ENCODE results near the gene CCDC86. TPM values are rescaled to one million over a fixed set of nuclear protein-coding genes. Genes with fewer than 3 reads are reported as not detected.

Gene CCDC86
- polyA plus RNA-seq, 1 of the 3 experiments (the other 2 are of a cell fraction), result 34.7 TPM

DNA sequence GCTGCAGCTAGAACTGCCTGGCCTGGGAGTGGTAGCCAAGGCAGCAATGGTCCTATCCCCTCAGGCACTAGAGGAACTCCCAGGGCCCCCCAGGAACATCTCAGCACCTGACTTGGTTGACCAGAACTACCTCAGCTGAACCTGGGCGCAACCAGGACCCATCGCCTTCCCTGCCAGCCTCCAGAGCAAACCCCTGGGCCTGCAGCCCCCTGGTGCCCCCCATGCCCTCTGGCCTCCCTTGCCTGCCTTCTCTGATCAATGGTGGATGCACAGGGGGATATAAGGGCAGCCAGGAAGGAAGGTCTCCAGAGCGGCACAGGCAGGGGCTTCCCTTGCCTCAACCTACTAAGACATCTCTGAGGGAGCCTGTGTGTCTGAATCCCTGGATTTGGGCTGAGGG, 43.3 kb upstream of the CCDC86 start:
- no peaks in the 10 kb centered on the region for H3K36me3 ChIP-seq (replicated peaks in 1 of 2; ENCODE audit: control insufficient read depth in 1 of 2, insufficient read depth in 2 of 2, low read length in 1 of 2)
- ChIA-PET POLR2A (no interaction called here), CTCF (interaction anchor here (1.5 kb wide), 1 partner anchor 32 kb away, joined by 7 read pairs; no protein-coding TSS in a partner anchor)
- no peaks in the 10 kb centered on the region for H3F3A ChIP-seq (replicated peaks; ENCODE audit: insufficient read depth)
- no peaks in the 10 kb centered on the region for H3K9me3 ChIP-seq
- H3K4me2 ChIP-seq, result no peak overlapping the region
- H3K27ac ChIP-seq (ENCODE audit: low read depth in 2 of 2, low read length in 1 of 2), result no peak overlapping the region
- no peak overlapping the region for H3K9ac ChIP-seq
- H4K20me1 ChIP-seq (ENCODE audit: insufficient read depth), result no peaks in the 10 kb centered on the region
- TF ChIP-seq, protein P1, sequence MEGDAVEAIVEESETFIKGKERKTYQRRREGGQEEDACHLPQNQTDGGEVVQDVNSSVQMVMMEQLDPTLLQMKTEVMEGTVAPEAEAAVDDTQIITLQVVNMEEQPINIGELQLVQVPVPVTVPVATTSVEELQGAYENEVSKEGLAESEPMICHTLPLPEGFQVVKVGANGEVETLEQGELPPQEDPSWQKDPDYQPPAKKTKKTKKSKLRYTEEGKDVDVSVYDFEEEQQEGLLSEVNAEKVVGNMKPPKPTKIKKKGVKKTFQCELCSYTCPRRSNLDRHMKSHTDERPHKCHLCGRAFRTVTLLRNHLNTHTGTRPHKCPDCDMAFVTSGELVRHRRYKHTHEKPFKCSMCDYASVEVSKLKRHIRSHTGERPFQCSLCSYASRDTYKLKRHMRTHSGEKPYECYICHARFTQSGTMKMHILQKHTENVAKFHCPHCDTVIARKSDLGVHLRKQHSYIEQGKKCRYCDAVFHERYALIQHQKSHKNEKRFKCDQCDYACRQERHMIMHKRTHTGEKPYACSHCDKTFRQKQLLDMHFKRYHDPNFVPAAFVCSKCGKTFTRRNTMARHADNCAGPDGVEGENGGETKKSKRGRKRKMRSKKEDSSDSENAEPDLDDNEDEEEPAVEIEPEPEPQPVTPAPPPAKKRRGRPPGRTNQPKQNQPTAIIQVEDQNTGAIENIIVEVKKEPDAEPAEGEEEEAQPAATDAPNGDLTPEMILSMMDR (IDR thresholded peaks at IDR 0.05), result no peak
- TF ChIP-seq POLR2AphosphoS5 (IDR thresholded peaks at IDR 0.05; ENCODE audit: low read depth, low read length) (no peak), SMC3 (IDR thresholded peaks at IDR 0.05; ENCODE audit: low read depth, low read length) (no peak), TEAD4 (IDR thresholded peaks at IDR 0.05; ENCODE audit: borderline replicate concordance, insufficient read depth) (no peak), RAD21 (IDR thresholded peaks at IDR 0.05; ENCODE audit: low read length) (no peak), SIN3A (IDR thresholded peaks at IDR 0.05; ENCODE audit: borderline replicate concordance, low read depth, low read length) (no peak), FOXJ3 (CRISPR knock-in tag; IDR thresholded peaks at IDR 0.05) (no peak), FOXM1 (IDR thresholded peaks at IDR 0.05; ENCODE audit: low read depth) (no peak), MXI1 (IDR thresholded peaks at IDR 0.05; ENCODE audit: low read depth, low read length) (no peak), YY1 (IDR thresholded peaks at IDR 0.05; ENCODE audit: low read depth) (no peak)
- TF ChIP-seq, protein P2, sequence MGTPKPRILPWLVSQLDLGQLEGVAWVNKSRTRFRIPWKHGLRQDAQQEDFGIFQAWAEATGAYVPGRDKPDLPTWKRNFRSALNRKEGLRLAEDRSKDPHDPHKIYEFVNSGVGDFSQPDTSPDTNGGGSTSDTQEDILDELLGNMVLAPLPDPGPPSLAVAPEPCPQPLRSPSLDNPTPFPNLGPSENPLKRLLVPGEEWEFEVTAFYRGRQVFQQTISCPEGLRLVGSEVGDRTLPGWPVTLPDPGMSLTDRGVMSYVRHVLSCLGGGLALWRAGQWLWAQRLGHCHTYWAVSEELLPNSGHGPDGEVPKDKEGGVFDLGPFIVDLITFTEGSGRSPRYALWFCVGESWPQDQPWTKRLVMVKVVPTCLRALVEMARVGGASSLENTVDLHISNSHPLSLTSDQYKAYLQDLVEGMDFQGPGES (IDR thresholded peaks at IDR 0.05; ENCODE audit: low read depth, low read length), result no peak
- TF ChIP-seq, protein P3, sequence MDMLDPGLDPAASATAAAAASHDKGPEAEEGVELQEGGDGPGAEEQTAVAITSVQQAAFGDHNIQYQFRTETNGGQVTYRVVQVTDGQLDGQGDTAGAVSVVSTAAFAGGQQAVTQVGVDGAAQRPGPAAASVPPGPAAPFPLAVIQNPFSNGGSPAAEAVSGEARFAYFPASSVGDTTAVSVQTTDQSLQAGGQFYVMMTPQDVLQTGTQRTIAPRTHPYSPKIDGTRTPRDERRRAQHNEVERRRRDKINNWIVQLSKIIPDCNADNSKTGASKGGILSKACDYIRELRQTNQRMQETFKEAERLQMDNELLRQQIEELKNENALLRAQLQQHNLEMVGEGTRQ (IDR thresholded peaks at IDR 0.05; ENCODE audit: borderline replicate concordance, low read depth, low read length), result no peak
- H2AFZ ChIP-seq (ENCODE audit: low read depth), result no peak overlapping the region
- 86% methylated on average over 1 of the region's 3 CpGs for WGBS (ENCODE audit: low lambda C conversion rate)
- H3K27me3 ChIP-seq (ENCODE audit: insufficient read depth), result peaks cover 36% of the 10 kb centered on the region; the same call in 1 of the 2 replicates
- no peak overlapping the region for H3K4me3 ChIP-seq (ENCODE audit: low read depth in 2 of 2, low read length in 1 of 2)
- no peaks in the 10 kb centered on the region for H3K9me2 ChIP-seq
- H3K79me2 ChIP-seq (ENCODE audit: insufficient read depth), result no peaks in the 10 kb centered on the region
- H3K4me1 ChIP-seq (ENCODE audit: control insufficient read depth in 1 of 2, insufficient read depth in 2 of 2, low read depth in 1 of 2, low read length in 1 of 2), result no peaks in the 10 kb centered on the region
- no peak for DNase-seq

DNA sequence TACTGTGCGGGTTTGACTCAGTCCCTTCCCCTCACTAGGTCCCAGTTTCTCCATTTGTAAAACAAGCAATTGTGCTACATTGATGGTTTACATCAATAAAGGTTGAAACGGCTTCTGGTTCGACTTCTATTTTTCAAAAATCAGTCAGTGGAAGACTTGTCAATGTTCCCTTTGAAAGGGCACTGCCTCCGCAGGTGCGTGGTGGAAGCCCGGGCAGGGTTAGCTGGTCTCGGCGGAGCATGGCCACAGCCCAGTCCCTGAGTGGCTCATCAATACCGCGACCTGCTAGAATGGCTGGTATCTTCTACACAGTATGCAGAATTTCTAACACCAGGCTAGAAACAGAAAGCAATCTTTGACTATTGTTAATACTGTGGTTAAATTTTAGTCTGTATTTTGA, 40.7 kb upstream of the CCDC86 start:
- H3K27me3 ChIP-seq (ENCODE audit: insufficient read depth), result peaks cover 39% of the 10 kb centered on the region; the same call in 1 of the 2 replicates

More for the DNA sequence above, 40.7 kb upstream of the CCDC86 start:
- POLR2A ChIA-PET, result no interaction called here
- Histone ChIP-seq H3K9me3 (no peaks in the 10 kb centered on the region), H3K9ac (no peak overlapping the region), H3K27ac (ENCODE audit: low read depth in 2 of 2, low read length in 1 of 2) (no peak overlapping the region), H3K4me1 (ENCODE audit: control insufficient read depth in 1 of 2, insufficient read depth in 2 of 2, low read depth in 1 of 2, low read length in 1 of 2) (no peaks in the 10 kb centered on the region), H3K79me2 (ENCODE audit: insufficient read depth) (no peaks in the 10 kb centered on the region), H4K20me1 (ENCODE audit: insufficient read depth) (no peaks in the 10 kb centered on the region), H3K36me3 (replicated peaks in 1 of 2; ENCODE audit: control insufficient read depth in 1 of 2, insufficient read depth in 2 of 2, low read length in 1 of 2) (no peaks in the 10 kb centered on the region), H3F3A (replicated peaks; ENCODE audit: insufficient read depth) (no peaks in the 10 kb centered on the region), H2AFZ (ENCODE audit: low read depth) (no peak overlapping the region), H3K4me3 (ENCODE audit: low read depth in 2 of 2, low read length in 1 of 2) (no peak overlapping the region), H3K9me2 (no peaks in the 10 kb centered on the region), H3K4me2 (no peak overlapping the region)
- 21% methylated on average over 10 of the region's 10 CpGs for WGBS (ENCODE audit: low lambda C conversion rate)
- DNase-seq, result no peak
- TF ChIP-seq, protein P4, sequence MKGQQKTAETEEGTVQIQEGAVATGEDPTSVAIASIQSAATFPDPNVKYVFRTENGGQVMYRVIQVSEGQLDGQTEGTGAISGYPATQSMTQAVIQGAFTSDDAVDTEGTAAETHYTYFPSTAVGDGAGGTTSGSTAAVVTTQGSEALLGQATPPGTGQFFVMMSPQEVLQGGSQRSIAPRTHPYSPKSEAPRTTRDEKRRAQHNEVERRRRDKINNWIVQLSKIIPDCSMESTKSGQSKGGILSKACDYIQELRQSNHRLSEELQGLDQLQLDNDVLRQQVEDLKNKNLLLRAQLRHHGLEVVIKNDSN (IDR thresholded peaks at IDR 0.05; ENCODE audit: borderline replicate concordance, low read depth), result no peak
- TF ChIP-seq SIN3A (IDR thresholded peaks at IDR 0.05; ENCODE audit: borderline replicate concordance, low read depth, low read length) (no peak), TEAD4 (IDR thresholded peaks at IDR 0.05; ENCODE audit: borderline replicate concordance, insufficient read depth) (no peak), FOXM1 (IDR thresholded peaks at IDR 0.05; ENCODE audit: low read depth) (no peak)
- TF ChIP-seq, protein P5, sequence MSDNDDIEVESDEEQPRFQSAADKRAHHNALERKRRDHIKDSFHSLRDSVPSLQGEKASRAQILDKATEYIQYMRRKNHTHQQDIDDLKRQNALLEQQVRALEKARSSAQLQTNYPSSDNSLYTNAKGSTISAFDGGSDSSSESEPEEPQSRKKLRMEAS (IDR thresholded peaks at IDR 0.05; ENCODE audit: low read depth), result no peak
- CTCF ChIA-PET, result interaction anchor here (1.4 to 2.1 kb wide), 3 partner anchors 9 to 86 kb away, joined by 3 to 7 read pairs (median 3); no protein-coding TSS in a partner anchor

Data from SK-N-SH (cell line).